GM18502 (cell line): ENCODE results near the gene RHOT2.

ENCODE experiments used
- ATAC-seq: cut with Tn5 transposase; IDR thresholded peaks from one replicate; pipeline ENCODE4 v1.9.1; 2021; ENCODE audit warnings: mild to moderate bottlenecking; ENCODE audit not compliant: unreplicated experiment, poor library complexity

Gene RHOT2

DNA sequence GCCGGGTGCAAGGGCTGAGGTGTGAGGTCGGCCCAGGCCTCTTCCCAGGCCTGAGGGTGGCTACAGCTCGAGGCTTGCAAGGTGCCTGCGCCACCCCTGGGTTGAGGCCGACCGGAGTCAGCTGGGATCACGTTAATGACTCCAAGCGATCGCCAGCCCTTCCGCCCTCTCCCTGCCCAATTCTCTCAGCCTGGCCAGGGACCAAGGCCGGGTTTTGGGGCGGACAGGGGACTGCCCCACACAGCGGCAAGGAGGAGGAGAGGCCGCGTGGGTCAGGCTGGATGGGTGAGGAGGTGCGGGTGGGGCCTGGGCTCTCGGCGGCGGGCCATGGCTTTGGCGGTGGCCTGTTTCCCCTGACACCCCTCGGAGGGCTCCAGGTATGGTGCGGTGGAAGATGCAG lies 25.4 kb downstream of the RHOT2 start:
- no peak for ATAC-seq

DNA sequence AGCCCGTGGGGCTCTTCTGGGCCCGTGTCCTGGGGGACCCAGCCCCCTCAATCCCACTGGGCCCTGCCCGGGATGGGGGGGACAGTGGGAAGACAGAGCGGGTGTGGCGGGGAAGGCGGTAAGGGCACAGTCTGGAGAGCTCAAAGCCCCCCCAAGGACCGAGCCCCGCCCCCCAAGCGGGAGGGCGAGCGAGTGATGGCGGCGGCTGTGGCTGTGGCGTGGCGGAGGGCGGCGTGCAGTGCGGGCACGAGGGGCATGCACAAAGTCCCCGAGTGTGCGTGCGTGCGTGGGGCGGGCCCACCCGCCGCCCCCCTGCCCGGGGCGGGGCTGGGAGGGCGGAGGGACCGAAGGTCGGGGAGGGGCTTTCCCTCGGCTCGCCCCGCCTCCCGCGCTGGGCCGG lies 25.8 kb downstream of the RHOT2 start:
- no peak for ATAC-seq

DNA sequence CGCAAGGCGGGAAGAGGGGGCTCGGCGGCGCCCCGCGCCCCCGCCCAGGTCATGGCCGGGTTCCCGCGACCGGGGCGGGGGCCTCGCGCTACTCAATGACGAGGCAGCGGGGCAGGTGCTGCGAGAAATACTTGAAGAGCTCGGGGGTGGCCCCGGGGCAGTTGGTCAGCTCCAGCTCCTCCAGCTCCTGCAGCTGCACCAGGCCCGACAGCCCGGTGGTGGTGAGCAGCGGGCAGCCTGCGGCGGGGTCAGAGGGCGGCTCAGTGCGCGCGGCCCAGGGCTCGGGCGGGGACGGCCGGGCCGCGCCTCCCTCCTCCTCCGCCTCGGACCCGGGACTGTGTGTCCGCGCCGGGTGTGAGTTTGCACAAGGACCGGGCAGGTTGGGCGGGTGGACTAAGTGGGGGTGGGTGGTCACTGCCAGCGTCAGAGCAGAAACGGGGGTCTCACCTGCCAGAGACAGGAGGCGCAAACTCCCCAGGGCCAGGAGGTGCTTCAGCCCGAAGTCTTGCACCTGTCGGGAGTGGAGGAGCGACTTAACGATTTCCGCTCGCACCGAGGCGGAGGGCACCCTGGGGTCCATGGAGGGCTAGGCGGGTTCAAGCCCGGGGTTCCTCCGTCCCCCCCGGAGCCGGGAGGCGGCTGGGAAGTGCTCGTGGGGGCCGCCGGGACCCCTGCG lies 26.4 kb downstream of the RHOT2 start:
- no peak for ATAC-seq

DNA sequence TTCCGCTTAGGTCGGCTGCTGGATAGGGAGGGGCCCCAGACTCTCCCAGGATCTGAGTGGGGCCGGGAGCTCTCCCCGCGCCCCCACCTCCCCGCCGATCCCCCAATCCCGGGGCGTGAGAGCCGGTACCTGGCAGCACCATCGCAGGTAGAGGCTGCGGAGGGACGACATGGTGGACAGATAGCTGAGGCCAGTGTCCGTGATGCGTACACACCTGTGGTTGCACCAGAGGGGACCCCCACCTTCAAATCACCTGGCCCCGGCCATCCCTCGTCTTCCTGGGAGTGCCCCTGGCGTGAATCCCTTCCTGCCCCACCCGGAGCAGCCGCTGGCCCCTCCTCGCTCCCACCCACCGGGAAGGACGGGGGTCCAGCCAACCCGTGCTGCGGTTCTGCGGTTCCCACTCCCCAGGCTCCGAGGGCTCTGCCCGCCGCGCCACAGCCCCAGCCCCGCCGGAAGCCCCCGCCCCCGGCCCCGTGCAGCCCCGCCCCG lies 27.0 kb downstream of the RHOT2 start:
- ATAC-seq: no peak

- ATAC-seq: no peak
Measured at GRCh38 chr16:695355-696089, 27.6 kb downstream of the RHOT2 start.

GRCh38 chr16:698911-699671 lies 31.2 kb downstream of the RHOT2 start:
- no peak for ATAC-seq

- ATAC-seq: no peak
Measured at GRCh38 chr16:700684-701584, 33.0 kb downstream of the RHOT2 start.

DNA sequence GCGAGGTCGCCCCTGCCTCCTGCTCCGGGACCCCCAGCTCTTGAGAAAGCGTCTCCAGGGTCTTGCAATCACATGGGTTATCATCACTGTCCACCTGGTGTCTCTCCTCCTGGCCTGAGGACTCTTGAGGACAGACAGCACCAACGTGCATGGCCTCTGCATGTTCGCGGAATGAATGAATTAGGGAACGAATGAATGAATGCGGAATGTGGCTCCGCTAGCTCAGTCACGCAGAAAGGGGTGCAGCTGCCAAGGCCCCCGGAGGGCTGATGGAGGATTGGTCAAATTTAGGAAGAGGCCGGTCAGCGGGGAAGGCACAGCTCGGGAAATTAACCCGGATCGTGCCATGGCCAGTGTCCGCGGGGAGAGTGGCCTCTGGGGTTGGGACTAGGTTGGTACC lies 34.4 kb downstream of the RHOT2 start:
- no peak for ATAC-seq

DNA sequence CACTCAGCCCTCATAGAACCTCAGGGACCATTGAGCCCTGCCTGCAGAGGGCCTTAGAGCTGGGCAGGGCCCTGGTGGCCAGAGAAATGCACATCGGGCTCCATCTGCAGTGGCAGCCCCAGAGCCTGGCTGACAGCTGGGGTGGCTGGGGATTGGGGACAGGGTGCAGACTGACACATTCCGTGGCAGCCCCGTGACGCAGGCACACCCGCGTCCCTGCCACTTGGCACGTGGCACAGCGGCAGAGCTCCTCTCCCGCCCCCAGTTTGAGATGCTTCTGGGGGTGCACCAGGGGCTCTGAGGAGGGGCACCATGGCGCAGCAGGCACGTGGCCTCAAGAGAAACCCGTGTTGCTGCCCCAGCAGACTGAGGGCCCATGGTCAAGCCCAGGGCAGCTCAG lies 35.5 kb downstream of the RHOT2 start:
- ATAC-seq: no peak

- ATAC-seq: no peak
Measured at GRCh38 chr16:704047-704446, 36.1 kb downstream of the RHOT2 start.

DNA sequence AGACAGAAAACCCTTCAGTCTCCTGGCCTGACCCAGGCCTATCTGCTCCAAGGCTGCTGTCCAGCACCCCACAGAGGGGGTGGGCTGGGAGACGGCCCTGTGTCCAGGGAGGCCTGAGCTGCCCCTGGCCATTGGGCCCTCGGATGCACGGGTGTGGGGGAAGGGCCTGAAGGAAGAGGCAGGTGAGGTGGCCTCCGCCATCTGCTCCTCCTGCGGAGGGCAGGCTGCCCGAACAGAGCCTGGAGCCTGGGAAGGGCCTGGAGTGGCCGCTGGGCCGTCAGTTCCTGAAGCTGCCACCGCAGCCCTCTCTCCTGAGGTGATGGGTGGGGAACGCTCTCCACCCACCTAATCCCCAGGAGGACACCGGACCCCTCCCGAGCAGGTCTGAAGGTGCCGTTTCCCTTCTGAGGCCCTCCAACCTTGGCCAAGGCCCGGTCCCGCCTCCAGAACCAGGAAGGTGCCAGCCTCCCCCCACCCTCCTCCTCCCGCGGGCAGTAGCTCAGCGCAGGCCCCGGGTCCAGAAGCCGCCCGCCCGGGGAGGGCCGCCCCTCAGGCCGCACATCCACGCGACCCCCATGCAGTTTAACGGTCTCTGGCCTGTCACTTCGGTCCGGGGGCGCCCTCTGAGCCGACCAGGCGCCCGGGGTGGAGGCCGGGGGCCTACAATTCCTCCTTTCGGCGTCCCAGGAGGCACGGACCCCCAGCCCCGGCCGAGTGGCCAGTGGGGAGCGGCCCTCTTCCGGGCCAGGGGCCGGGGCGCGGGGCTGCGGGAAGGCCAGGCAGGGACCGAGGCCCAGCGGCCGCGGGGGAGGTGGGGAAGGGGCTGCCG lies 36.8 kb downstream of the RHOT2 start:
- no peak for ATAC-seq

DNA sequence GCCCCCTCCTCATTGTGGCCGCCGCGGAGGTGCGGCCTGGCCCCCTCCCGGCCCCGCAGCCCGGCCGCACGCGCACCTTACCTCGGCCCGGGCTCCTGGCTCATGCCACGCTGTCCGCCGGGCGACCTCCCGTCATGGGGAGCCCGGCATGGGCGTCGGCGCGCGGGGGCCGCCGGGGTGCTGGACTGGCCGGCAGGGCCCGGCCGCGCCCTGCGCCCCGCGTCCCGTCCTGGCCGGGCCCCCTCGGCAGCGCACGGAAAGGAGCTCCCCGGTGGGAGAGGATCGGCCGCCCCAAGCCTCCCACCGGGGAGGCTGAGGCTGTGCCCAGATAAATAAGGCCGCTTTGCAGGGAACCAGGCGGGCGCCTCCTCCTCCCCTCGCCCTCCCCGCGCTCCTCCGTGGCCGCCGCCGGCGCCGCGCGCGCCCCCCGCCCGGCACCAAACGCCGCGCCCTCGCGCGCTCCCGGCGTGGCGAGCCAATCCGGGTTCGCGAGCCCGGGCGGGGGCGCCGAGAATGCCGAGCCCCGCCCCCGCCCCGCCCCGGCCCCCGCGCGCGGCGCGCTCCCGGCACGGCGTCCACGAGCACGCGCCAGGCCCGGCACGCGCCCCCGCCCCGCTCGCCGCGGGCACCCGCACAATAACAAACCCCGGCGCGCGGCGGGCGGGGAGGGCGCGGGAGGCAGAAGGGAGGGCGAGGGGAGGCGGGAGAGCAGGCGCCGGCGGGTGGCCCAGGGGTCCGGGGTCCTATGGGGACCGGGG lies 37.7 kb downstream of the RHOT2 start, which contains the start of gene FBXL16:
TSS of gene FBXL16 (minus strand) at position 371 of the 758 bp plus-strand sequence. CDS start 8,396 bp downstream, outside the sequence.
- no peak for ATAC-seq

DNA sequence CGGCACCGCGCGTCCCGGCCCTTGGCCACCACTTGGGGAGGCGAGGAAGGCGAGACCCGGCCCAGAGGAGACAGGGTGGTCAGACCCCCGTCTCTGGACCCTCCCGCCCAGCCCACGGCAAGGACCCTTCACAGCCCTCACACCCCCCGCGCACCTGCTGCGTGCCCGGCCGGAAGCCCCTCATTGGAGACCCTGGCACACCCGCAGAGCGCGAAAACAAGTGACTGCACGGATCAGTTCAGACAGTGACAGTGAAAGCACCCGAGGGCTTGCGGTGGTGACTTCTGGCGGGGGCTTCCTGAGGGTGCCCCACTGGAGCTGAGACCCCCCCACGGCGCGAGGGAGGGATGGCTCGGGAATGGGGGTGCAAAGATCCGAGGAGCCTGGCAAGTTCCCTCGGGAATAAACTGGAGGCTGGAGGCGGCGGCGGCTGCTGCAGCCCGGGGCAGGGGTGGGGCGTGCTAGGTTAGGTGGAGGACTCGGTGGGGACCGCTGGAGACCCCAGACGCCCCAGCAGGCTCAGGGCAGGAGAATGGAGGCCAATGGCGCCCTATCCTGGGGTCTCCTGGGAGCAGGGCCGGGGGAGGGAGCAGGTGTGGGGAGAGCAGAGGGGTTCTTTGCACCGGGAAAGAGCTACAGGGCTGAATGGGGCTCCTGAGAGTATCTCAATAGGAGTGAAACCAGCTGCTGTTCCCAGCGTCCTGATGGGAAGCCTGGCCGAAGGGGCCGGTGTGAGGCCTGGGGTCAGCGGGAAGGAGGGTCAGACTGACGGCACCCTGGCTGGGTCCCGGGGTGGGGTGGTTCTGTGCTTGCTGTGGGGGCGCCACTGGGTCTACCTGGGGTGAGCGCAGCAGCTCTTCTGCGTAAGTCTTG lies 38.5 kb downstream of the RHOT2 start:
- ATAC-seq: no peak

GRCh38 chr16:707062-707538 lies 39.2 kb downstream of the RHOT2 start:
- ATAC-seq: no peak

GRCh38 chr16:708019-708418 lies 40.1 kb downstream of the RHOT2 start:
- no peak for ATAC-seq

GRCh38 chr16:708959-709358 lies 41.0 kb downstream of the RHOT2 start:
- ATAC-seq: no peak
